ENCODE results near the gene CRIP2. TPM values are rescaled to one million over a fixed set of nuclear protein-coding genes. Genes with fewer than 3 reads are reported as not detected.
A peak's percentile ranks its signal among the peaks of the same experiment; 100 is the strongest.

The CRIP2 gene
- total and polyA plus RNA-seq, 2 of the 4 experiments (the other 2 are of a cell fraction), result 18.1 to 123 TPM

DNA sequence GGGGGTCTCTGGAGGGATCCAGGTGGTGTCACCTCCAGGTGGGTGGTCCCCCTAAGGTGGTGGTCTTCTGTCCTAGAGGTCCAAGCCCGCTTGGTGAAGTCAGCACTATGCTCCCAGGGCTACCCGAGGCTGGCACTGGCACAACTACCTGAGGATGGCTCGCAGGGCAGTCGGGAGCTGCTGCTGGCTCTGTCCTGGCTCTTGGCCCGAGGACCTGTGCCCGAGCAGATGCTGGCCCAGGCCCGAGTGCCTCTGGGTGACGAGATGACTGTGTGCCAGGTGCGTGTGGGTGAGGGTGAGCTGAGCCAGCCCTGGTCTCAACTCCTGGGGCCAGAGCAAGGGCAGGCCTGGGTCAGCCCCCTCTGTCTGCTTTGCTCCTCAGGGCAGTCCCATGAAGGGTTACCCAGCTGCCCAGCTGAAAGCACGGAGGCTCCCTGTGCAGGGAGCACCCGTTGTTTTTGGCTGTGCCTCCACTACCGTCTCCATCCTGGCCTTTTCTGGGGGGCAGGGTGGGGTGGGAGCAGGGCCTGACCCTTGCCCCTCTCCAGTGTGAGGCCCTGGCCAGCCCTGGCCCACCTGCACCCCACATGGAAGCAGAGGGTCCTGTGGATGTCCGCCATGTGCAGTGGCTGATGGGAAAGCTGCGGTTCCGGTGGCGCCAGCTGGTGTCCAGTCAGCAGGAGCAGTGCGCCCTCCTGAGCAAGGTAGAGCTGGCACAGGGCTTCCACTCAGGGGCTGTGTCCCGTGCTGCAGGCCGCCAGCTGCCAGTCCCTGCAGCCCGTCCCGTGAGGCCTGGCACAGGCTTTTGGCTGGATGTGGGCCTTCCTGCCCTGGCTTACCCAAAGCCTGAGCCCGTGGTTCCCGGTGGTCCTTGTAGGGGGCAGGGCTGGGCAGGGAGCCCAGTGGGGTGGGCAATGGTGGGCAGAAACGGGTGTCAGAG, 17.7 kb downstream of the CRIP2 start:
- no TSS peak for BruUV-seq (replicated peaks)
- no peak overlapping the region for H3K4me3 ChIP-seq (ENCODE audit: insufficient read depth, low read depth, low read length)
- no peak for ATAC-seq (ENCODE audit: low read depth)

More for the DNA sequence above, 17.7 kb downstream of the CRIP2 start:
- Histone ChIP-seq H3K9me1 (ENCODE audit: insufficient read depth, low read length) (peaks cover 6% of the 10 kb centered on the region; the same call in 1 of the 2 replicates), H3K27me3 (ENCODE audit: control insufficient read depth, insufficient read depth, low read length) (peaks cover 5% of the 10 kb centered on the region; the same call in 1 of the 2 replicates), H3K9me3 (ENCODE audit: control insufficient read depth, insufficient read depth, low read length) (no peaks in the 10 kb centered on the region), H4K5ac (ENCODE audit: low read depth, low read length) (no peak overlapping the region), H2AK5ac (ENCODE audit: low read depth, low read length) (no peak overlapping the region), H2BK20ac (ENCODE audit: low read depth, low read length) (no peak overlapping the region), H4K91ac (ENCODE audit: insufficient read depth, low read depth, low read length) (no peak overlapping the region), H3K18ac (ENCODE audit: low read depth, low read length) (no peak overlapping the region), H2BK120ac (ENCODE audit: low read depth, low read length) (no peak overlapping the region), H2AFZ (replicated peaks; ENCODE audit: low read length, poor library complexity) (peak overlapping the region; percentile 58), H3K27ac (ENCODE audit: insufficient read depth, low read length) (no peak overlapping the region), H3K4me2 (ENCODE audit: low read depth, low read length) (no peak overlapping the region), H3K36me3 (ENCODE audit: control insufficient read depth, insufficient read depth, low read length) (no peaks in the 10 kb centered on the region), H2AK9ac (replicated peaks; ENCODE audit: low read depth, low read length, poor library complexity) (no peak overlapping the region), H4K8ac (ENCODE audit: low read depth in 2 of 2, low read length in 2 of 2) (no peak overlapping the region), H3K9ac (ENCODE audit: low read depth, low read length) (no peak overlapping the region), H3K14ac (replicated peaks; ENCODE audit: low read depth, low read length) (no peak overlapping the region), H3K4me1 (ENCODE audit: control insufficient read depth, insufficient read depth, low read length) (peaks cover 2% of the 10 kb centered on the region; the same call in 1 of the 2 replicates), H3K56ac (ENCODE audit: extremely low read depth, insufficient read depth, low read length) (no peak overlapping the region), H4K20me1 (ENCODE audit: insufficient read depth, low read length) (0 out of 2 replicates have a peak, but pooled peaks cover 6% of the 10 kb centered on the region), H2BK15ac (ENCODE audit: low read depth, low read length) (no peak overlapping the region), H2BK5ac (ENCODE audit: low read depth, low read length, poor library complexity, severe bottlenecking) (no peak overlapping the region), H3K4ac (ENCODE audit: low read depth, low read length) (no peak overlapping the region), H3K23ac (ENCODE audit: low read depth, low read length) (no peak overlapping the region), H3K79me1 (ENCODE audit: low read depth in 1 of 2, low read length in 2 of 2) (peaks cover 0 to 5% of the 10 kb centered on the region in 2 experiments; a peak in 1 of 4 replicates)
- ChIA-PET CTCF (no interaction called here), POLR2A (ENCODE audit: unreplicated experiment) (no interaction called here)
- 94% methylated on average over 12 of the region's 24 CpGs; no CpG with 5 or more reads in 1 of the 2 experiments for WGBS, 2 experiments (ENCODE audit: extremely low coverage in 2 of 2, insufficient read length in 1 of 2)
- DNase-seq, result no peak
- TF ChIP-seq RFX5 (IDR thresholded peaks at IDR 0.05; ENCODE audit: low read depth, low read length) (no peak), MXI1 (IDR thresholded peaks at IDR 0.05; ENCODE audit: borderline replicate concordance, low read depth, low read length) (no peak), SMC3 (IDR thresholded peaks at IDR 0.05; ENCODE audit: low read depth, low read length) (no peak), MAFK (IDR thresholded peaks at IDR 0.05; ENCODE audit: low read depth, low read length) (no peak), USF2 (IDR thresholded peaks at IDR 0.05; ENCODE audit: low read depth, low read length) (no peak), CEBPB (IDR thresholded peaks at IDR 0.05; ENCODE audit: low read depth, low read length) (no peak), RCOR1 (IDR thresholded peaks at IDR 0.05; ENCODE audit: insufficient replicate concordance, low read length) (no peak), NFE2L2 (IDR thresholded peaks at IDR 0.05; ENCODE audit: low read depth, low read length) (no peak), MAZ (IDR thresholded peaks at IDR 0.05; ENCODE audit: borderline replicate concordance, low read depth, low read length) (no peak), POLR2A (IDR thresholded peaks at IDR 0.05; ENCODE audit: low read depth, low read length) (no peak), RAD21 (IDR thresholded peaks at IDR 0.05; ENCODE audit: low read length) (no peak)
- in situ Hi-C loops (cut with MboI; ENCODE audit: low sequenced_read_pairs) (no loop called here), intact Hi-C loops (cut with micrococcal nuclease) (loop anchor here (5.0 kb wide), 1 partner anchor 35 kb away; the partner anchor contains the start of gene TMEM121), dilution Hi-C loops (cut with HindIII; ENCODE audit: low sequenced_read_pairs, unreplicated experiment) (no loop called here)
